ENCODE measurements around the gene CALCR. TPM values are rescaled to one million over a fixed set of nuclear protein-coding genes. Genes with fewer than 3 reads are reported as not detected.
"Not testable (repeated sequence)": the region's sequence is repeated elsewhere in the genome, so short reads cannot be mapped to it uniquely, and the experiment has no call there.

CALCR gene
- total RNA-seq, 1 experiment from 2014 or later = not detected

DNA sequence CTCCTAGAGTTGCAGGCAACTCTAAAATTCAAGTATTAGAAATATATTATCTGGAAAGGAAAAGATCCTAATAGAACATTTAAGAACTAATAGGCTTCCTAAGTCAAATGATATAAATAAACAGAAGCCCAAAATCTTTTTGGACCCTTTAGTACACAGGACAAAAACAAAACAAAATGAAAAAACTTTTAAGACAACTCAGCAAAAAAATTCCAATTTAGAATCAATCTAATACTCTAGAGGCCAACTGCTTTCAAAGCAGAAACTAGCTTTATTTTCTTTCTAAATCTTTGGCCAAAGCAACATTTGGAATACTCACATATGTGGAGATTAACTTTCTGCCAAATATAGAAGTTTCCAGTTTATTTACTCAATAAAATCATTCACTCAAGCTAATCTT is 65.2 kb downstream of the CALCR start:
- Mint-ChIP-seq H3K27ac (ENCODE audit: unreplicated experiment) (no peak overlapping the region), H3K36me3 (ENCODE audit: insufficient read depth, unreplicated experiment) (no peaks in the 10 kb centered on the region), H3K9me3 (ENCODE audit: low read depth, unreplicated experiment) (no peaks in the 10 kb centered on the region), H3K4me1 (ENCODE audit: low read depth, unreplicated experiment) (no peaks in the 10 kb centered on the region), H3K27me3 (ENCODE audit: unreplicated experiment) (no peaks in the 10 kb centered on the region), H3K4me3 (ENCODE audit: low read depth, unreplicated experiment) (no peak overlapping the region)
- TF ChIP-seq, protein P1, sequence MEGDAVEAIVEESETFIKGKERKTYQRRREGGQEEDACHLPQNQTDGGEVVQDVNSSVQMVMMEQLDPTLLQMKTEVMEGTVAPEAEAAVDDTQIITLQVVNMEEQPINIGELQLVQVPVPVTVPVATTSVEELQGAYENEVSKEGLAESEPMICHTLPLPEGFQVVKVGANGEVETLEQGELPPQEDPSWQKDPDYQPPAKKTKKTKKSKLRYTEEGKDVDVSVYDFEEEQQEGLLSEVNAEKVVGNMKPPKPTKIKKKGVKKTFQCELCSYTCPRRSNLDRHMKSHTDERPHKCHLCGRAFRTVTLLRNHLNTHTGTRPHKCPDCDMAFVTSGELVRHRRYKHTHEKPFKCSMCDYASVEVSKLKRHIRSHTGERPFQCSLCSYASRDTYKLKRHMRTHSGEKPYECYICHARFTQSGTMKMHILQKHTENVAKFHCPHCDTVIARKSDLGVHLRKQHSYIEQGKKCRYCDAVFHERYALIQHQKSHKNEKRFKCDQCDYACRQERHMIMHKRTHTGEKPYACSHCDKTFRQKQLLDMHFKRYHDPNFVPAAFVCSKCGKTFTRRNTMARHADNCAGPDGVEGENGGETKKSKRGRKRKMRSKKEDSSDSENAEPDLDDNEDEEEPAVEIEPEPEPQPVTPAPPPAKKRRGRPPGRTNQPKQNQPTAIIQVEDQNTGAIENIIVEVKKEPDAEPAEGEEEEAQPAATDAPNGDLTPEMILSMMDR (IDR thresholded peaks at IDR 0.05; ENCODE audit: unreplicated experiment) = no peak
- no TSS peak for BruUV-seq (replicated peaks)
- CTCF ChIA-PET = no interaction called here
- DNase-seq = no peak
- intact Hi-C loops (cut with micrococcal nuclease; ENCODE audit: unreplicated experiment) = no loop called here

DNA sequence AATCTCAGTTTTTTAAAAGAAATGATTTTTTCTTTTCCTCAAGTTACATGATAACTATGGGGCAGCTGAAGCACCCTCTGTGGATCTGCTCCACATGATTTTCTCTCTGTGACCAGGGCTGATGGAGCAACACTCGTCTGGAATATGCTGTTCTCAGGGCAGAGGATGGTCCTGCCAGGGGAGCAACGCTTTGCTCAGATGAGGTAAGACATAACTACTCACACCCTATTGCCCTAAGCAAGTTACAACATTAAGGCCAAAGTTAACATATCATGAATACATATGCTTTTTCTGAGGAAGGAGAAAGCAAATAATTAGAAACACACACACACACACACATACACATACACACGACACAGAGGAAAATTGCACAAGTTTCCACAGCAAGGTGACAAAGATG is 71.4 kb downstream of the CALCR start:
- H3K9me3 Mint-ChIP-seq (ENCODE audit: low read depth, unreplicated experiment) = no peaks in the 10 kb centered on the region
- no peaks in the 10 kb centered on the region for H3K36me3 Mint-ChIP-seq (ENCODE audit: insufficient read depth, unreplicated experiment)
- no peak overlapping the region for H3K4me3 Mint-ChIP-seq (ENCODE audit: low read depth, unreplicated experiment)
- CTCF ChIA-PET = no interaction called here
- no peak overlapping the region for H3K27ac Mint-ChIP-seq (ENCODE audit: unreplicated experiment)
- H3K4me1 Mint-ChIP-seq (ENCODE audit: low read depth, unreplicated experiment) = no peaks in the 10 kb centered on the region
- TF ChIP-seq, protein P1 (IDR thresholded peaks at IDR 0.05; ENCODE audit: unreplicated experiment) = no peak
- no TSS peak for BruUV-seq (replicated peaks)
- intact Hi-C loops (cut with micrococcal nuclease; ENCODE audit: unreplicated experiment) = no loop called here
- no peak for DNase-seq
- no peaks in the 10 kb centered on the region for H3K27me3 Mint-ChIP-seq (ENCODE audit: unreplicated experiment)

DNA sequence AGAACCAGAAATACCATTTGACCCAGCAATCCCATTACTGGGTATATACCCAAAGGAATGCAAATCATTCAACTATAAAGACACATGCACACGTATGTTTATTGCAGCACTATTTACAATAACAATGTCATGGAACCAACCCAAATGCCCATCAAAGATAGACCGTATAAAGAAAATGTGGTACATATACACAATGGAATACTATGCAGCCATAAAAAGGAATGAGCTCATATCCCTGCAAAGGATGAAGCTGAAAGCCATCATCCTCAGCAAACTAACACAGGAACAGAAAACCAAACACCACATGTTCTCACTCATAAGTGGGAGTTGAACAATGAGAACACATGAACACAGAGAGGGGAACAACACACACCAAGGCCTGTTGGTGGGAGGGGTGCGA is 82.7 kb downstream of the CALCR start:
- H3K36me3 Mint-ChIP-seq (ENCODE audit: insufficient read depth, unreplicated experiment); H3K4me1 Mint-ChIP-seq (ENCODE audit: low read depth, unreplicated experiment); intact Hi-C loops (cut with micrococcal nuclease; ENCODE audit: unreplicated experiment); H3K4me3 Mint-ChIP-seq (ENCODE audit: low read depth, unreplicated experiment); H3K9me3 Mint-ChIP-seq (ENCODE audit: low read depth, unreplicated experiment); BruUV-seq (replicated peaks); CTCF ChIA-PET; DNase-seq; H3K27ac Mint-ChIP-seq (ENCODE audit: unreplicated experiment): not testable (repeated sequence)
- H3K27me3 Mint-ChIP-seq (ENCODE audit: unreplicated experiment) = peaks cover 25% of the 10 kb centered on the region

DNA sequence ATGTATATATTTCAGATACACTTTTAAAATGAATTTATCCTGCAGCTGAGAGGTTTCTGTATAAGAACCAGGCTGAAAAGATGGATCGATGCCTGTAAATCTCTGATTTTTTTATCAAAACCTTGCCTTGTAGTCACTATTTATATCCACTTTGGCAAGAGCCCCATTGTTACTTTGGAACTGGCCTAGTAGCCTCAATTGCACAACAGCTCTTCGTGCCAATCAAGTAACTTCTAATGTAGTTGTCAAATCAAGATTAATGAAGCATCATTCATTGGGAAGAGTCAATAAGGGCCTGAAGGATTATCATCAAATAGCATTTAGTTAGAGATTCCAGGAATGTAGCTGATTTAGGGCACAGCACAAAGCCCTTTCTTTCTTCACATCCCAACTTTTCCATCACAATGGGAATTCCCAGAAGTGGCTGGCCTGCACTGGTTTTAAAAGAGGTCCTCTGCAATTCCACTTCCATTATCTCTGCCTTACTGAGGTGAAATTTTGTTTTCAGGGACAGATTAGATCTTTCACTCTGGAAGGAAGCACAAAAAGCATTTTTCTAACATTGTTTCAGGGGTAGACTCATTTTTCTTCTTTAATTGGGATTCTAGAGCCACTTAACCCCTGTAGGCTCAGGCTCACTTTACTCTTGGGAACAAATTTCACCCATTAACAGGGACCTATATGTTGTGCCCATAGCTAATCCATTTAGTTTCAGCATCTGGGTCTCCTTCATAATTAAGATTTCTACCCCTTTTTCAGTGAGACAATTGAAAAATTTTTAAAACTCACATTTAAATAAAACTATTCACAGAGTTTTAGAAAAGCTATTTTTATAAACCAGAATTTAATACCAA is 97.8 kb downstream of the CALCR start:
- intact Hi-C loops (cut with micrococcal nuclease; ENCODE audit: unreplicated experiment) = no loop called here
- Mint-ChIP-seq H3K27ac (ENCODE audit: unreplicated experiment) (no peak overlapping the region), H3K36me3 (ENCODE audit: insufficient read depth, unreplicated experiment) (no peaks in the 10 kb centered on the region), H3K9me3 (ENCODE audit: low read depth, unreplicated experiment) (no peaks in the 10 kb centered on the region), H3K4me1 (ENCODE audit: low read depth, unreplicated experiment) (no peaks in the 10 kb centered on the region), H3K4me3 (ENCODE audit: low read depth, unreplicated experiment) (no peak overlapping the region), H3K27me3 (ENCODE audit: unreplicated experiment) (peaks cover 23% of the 10 kb centered on the region)
- TF ChIP-seq, protein P1 (IDR thresholded peaks at IDR 0.05; ENCODE audit: unreplicated experiment) = no peak
- no peak for DNase-seq
- no TSS peak for BruUV-seq (replicated peaks)
- CTCF ChIA-PET = no interaction called here

DNA sequence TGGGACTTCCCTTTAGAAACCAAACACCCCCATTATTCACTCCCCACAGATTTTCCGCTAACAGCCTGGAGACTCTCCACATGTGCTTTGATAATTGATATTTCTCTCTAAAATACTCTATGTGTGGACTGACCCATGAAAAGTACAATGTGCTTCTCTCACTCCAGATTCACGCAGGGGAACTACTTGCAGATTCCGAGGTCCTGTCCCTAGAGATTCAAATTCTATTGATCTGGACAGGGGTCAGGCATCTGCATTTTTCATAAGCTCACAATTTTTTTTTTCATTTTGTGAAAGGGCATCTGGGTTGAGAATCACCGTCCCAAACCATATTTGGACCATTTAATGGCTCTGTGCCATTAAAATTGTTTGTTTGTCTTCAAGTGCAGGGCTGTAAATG is 98.7 kb downstream of the CALCR start:
- TF ChIP-seq, protein P1 (IDR thresholded peaks at IDR 0.05; ENCODE audit: unreplicated experiment) = no peak
- Mint-ChIP-seq H3K4me1 (ENCODE audit: low read depth, unreplicated experiment) (no peaks in the 10 kb centered on the region), H3K9me3 (ENCODE audit: low read depth, unreplicated experiment) (no peaks in the 10 kb centered on the region), H3K36me3 (ENCODE audit: insufficient read depth, unreplicated experiment) (no peaks in the 10 kb centered on the region), H3K4me3 (ENCODE audit: low read depth, unreplicated experiment) (no peak overlapping the region), H3K27ac (ENCODE audit: unreplicated experiment) (no peak overlapping the region), H3K27me3 (ENCODE audit: unreplicated experiment) (peaks cover 22% of the 10 kb centered on the region)
- no TSS peak for BruUV-seq (replicated peaks)
- CTCF ChIA-PET = no interaction called here
- no peak for DNase-seq
- intact Hi-C loops (cut with micrococcal nuclease; ENCODE audit: unreplicated experiment) = no loop called here

Measured in Calu3 (cell line).